Caco-2 (cell line): Measurements from ENCODE around the gene SLC28A2. TPM values are rescaled to one million over a fixed set of nuclear protein-coding genes. Genes with fewer than 3 reads are reported as not detected.

Source experiments
- Bru-seq: library from RNA; stranded (reverse); fragments of 400-500 nt; gene quantifications from one replicate; lab custom pipeline; 2021; lab: Mats Ljungman, UMichigan
- BruChase-seq, 2 experiments: library from RNA; stranded (reverse); fragments of 400-500 nt; gene quantifications; one replicate each; lab custom pipeline; 2021; lab: Mats Ljungman, UMichigan
- BruUV-seq: library from RNA; stranded (reverse); fragments of 400-500 nt; replicated peaks from 2 replicates; lab custom pipeline; 2021; lab: Mats Ljungman, UMichigan
- CTCF ChIA-PET: fragments of 300-600 bp; sonication (Branson Sonifier 250); formaldehyde crosslinking; loops from one replicate; lab custom pipeline; 2022; ENCODE audit warnings: antibody characterized with exemption; lab: Charles Lee
- POLR2A ChIA-PET: fragments of 300-600 bp; sonication (Branson Sonifier 250); formaldehyde crosslinking; loops from one replicate; lab custom pipeline; 2022; ENCODE audit warnings: antibody characterized with exemption; lab: Charles Lee
- DNase-seq, 2 experiments: peaks; one replicate each; pipeline versions ENCODE4 v3.0.0 to v3.0.0-alpha.2; 2020 to 2022
- H3K27me3 ChIP-seq: replicated peaks from 2 replicates; pipeline ENCODE4 v1.6.0; 2011; ENCODE audit warnings: low read length; ENCODE audit not compliant: control insufficient read depth, insufficient read depth
- H3K36me3 ChIP-seq: 2 replicates; pipeline ENCODE4 v1.5.1; 2011; ENCODE audit warnings: low read length; ENCODE audit not compliant: control insufficient read depth, insufficient read depth
- H3K4me1 ChIP-seq: fragments of 250-450 bp; sonication (Bioruptor Pico); 2 replicates; pipeline ENCODE4 v1.5.1; 2020; ENCODE audit warnings: mild to moderate bottlenecking
- H3K4me3 ChIP-seq: 2 replicates; pipeline ENCODE4 v1.5.1; 2011; ENCODE audit warnings: low read depth, mild to moderate bottlenecking, control low read depth, low read length
- H3K9me3 ChIP-seq: fragments of 250-450 bp; sonication (Bioruptor Pico); 2 replicates; pipeline ENCODE4 v1.5.1; 2020; ENCODE audit warnings: mild to moderate bottlenecking, moderate library complexity
- H3K27ac Mint-ChIP-seq: one replicate; pipeline ENCODE4 v1.8.0; 2022; ENCODE audit warnings: mixed read lengths; ENCODE audit not compliant: unreplicated experiment
- H3K27me3 Mint-ChIP-seq: one replicate; pipeline ENCODE4 v1.8.0; 2022; ENCODE audit warnings: mixed read lengths; ENCODE audit not compliant: insufficient read depth, unreplicated experiment
- H3K36me3 Mint-ChIP-seq: one replicate; pipeline ENCODE4 v1.8.0; 2022; ENCODE audit warnings: mild to moderate bottlenecking, mixed read lengths; ENCODE audit not compliant: insufficient read depth, unreplicated experiment
- H3K4me1 Mint-ChIP-seq: one replicate; pipeline ENCODE4 v1.8.0; 2022; ENCODE audit warnings: low read depth, mixed read lengths; ENCODE audit not compliant: unreplicated experiment
- H3K4me3 Mint-ChIP-seq: one replicate; pipeline ENCODE4 v1.8.0; 2022; ENCODE audit warnings: mild to moderate bottlenecking, moderate library complexity, mixed read lengths; ENCODE audit not compliant: unreplicated experiment
- H3K9me3 Mint-ChIP-seq: one replicate; pipeline ENCODE4 v1.8.0; 2022; ENCODE audit warnings: mixed read lengths; ENCODE audit not compliant: unreplicated experiment
- CTCF ChIP-seq, 2 experiments: fragments of 200-600 bp in 1 of 2; IDR thresholded peaks; 1 replicate in 1 of 2; 2 replicates in 1 of 2; pipeline versions ENCODE4 v1.5.1 to v1.8.0; 2011 to 2022; ENCODE audit warnings: antibody characterized with exemption in 1 of 2, control low read depth in 1 of 2, inconsistent platforms in 1 of 2, low read depth in 1 of 2, low read length in 1 of 2, mild to moderate bottlenecking in 1 of 2, moderate library complexity in 1 of 2; ENCODE audit not compliant: insufficient read depth in 1 of 2, severe bottlenecking in 1 of 2, unreplicated experiment in 1 of 2
- intact Hi-C: fragments of 100-400 bp; cut with micrococcal nuclease; formaldehyde crosslinking; loops from one replicate; pipeline ENCODE4 v1.10.0; 2022; ENCODE audit not compliant: unreplicated experiment
- long read RNA-seq: library from polyadenylated mRNA; stranded (forward); transcript quantifications from one replicate; pipeline ENCODE4 v2.0.0, GENCODE V29; 2022
- total RNA-seq: library from RNA; stranded (reverse); gene quantifications from 2 replicates; pipeline ENCODE4 v1.2.3, GENCODE V29; 2022

The SLC28A2 gene
- total RNA-seq: 0.11 and 0.14 TPM in 2 replicates
- Bru-seq, nascent RNA: percentile 20 among the genes with signal in this experiment
- BruChase-seq, experiment 1, labeled RNA remaining after a 2-hour chase: percentile 24 among the genes with signal in this experiment
- percentile 22 among the genes with signal in this experiment for BruChase-seq, experiment 2, labeled RNA remaining after a 6-hour chase
- long read RNA-seq: 0 reads

- Mint-ChIP-seq H3K9me3 (peaks cover 11% of the 10 kb centered on the region), H3K36me3 (no peaks in the 10 kb centered on the region), H3K4me3 (no peak within 1 kb of the TSS), H3K4me1 (peaks cover 6% of the 10 kb centered on the region), H3K27me3 (no peaks in the 10 kb centered on the region), H3K27ac (no peak within 1 kb of the TSS)
- peaks cover 5% of the 10 kb centered on the region; the same call in 1 of the 2 replicates for H3K9me3 ChIP-seq
- H3K4me1 ChIP-seq: 0 out of 2 replicates have a peak, but pooled peaks cover 4% of the 10 kb centered on the region
- H3K27me3 ChIP-seq: no peaks in the 10 kb centered on the region
- ChIA-PET CTCF (no interaction called here), POLR2A (no interaction called here)
- H3K36me3 ChIP-seq: no peaks in the 10 kb centered on the region
- DNase-seq: no peak
- H3K4me3 ChIP-seq: no peak within 1 kb of the TSS
- TF ChIP-seq CTCF (IDR thresholded peaks at IDR 0.05; ENCODE audit: insufficient read depth in 1 of 2, low read depth in 1 of 2, low read length in 1 of 2, severe bottlenecking in 1 of 2, unreplicated experiment in 1 of 2): no peak
- intact Hi-C loops: no loop called here
- no TSS peak for BruUV-seq
Observed at GRCh38 chr15:45251888-45252287, at the start of gene SLC28A2. Gene SLC28A2 (plus strand): TSS chr15:45252234. CDS start chr15:45253216, 982 bp downstream.

GRCh38 chr15:45203182-45203581, 48.9 kb upstream of the SLC28A2 start:
- TF ChIP-seq CTCF (IDR thresholded peaks at IDR 0.05; ENCODE audit: insufficient read depth in 1 of 2, low read depth in 1 of 2, low read length in 1 of 2, severe bottlenecking in 1 of 2, unreplicated experiment in 1 of 2): no peak
- POLR2A ChIA-PET: no interaction called here
- Histone ChIP-seq H3K27me3 (no peaks in the 10 kb centered on the region), H3K4me1 (0 out of 2 replicates have a peak, but pooled peaks cover 5% of the 10 kb centered on the region), H3K4me3 (no peak overlapping the region), H3K9me3 (no peaks in the 10 kb centered on the region), H3K36me3 (no peaks in the 10 kb centered on the region)
- intact Hi-C loops: no loop called here
- H3K27ac Mint-ChIP-seq: no peak overlapping the region
- H3K4me1 Mint-ChIP-seq: no peaks in the 10 kb centered on the region
- DNase-seq: no peak
- no peaks in the 10 kb centered on the region for H3K36me3 Mint-ChIP-seq
- H3K27me3 Mint-ChIP-seq: no peaks in the 10 kb centered on the region
- no peak overlapping the region for H3K4me3 Mint-ChIP-seq
- CTCF ChIA-PET: interaction anchor here (0.7 to 6.5 kb wide), 3 partner anchors 39 to 210 kb away, joined by 4 to 66 read pairs (median 7); a partner anchor contains a TSS
- no peaks in the 10 kb centered on the region for H3K9me3 Mint-ChIP-seq
- BruUV-seq: no TSS peak

GRCh38 chr15:45205192-45205591, 46.8 kb upstream of the SLC28A2 start:
- H3K4me1 ChIP-seq: 0 out of 2 replicates have a peak, but pooled peaks cover 5% of the 10 kb centered on the region
- no peaks in the 10 kb centered on the region for H3K9me3 ChIP-seq
- BruUV-seq: no TSS peak
- no peak overlapping the region for H3K4me3 ChIP-seq
- peak; percentile 78 to 83 for TF ChIP-seq CTCF (IDR thresholded peaks at IDR 0.05; ENCODE audit: insufficient read depth in 1 of 2, low read depth in 1 of 2, low read length in 1 of 2, severe bottlenecking in 1 of 2, unreplicated experiment in 1 of 2)
- no peaks in the 10 kb centered on the region for H3K27me3 ChIP-seq
- no peak overlapping the region for H3K27ac Mint-ChIP-seq
- no peaks in the 10 kb centered on the region for H3K36me3 ChIP-seq
- no peak overlapping the region for H3K4me3 Mint-ChIP-seq
- CTCF ChIA-PET: interaction anchor here (0.6 to 1.9 kb wide), 5 partner anchors 42 to 197 kb away, joined by 3 to 19 read pairs (median 3); a partner anchor contains a TSS
- H3K36me3 Mint-ChIP-seq: no peaks in the 10 kb centered on the region
- intact Hi-C loops: loop anchor here (1.0 kb wide), 4 partner anchors 42 to 252 kb away; no protein-coding TSS in a partner anchor
- POLR2A ChIA-PET: no interaction called here
- H3K9me3 Mint-ChIP-seq: no peaks in the 10 kb centered on the region
- DNase-seq: peak; percentile 75 to 80
- H3K4me1 Mint-ChIP-seq: no peaks in the 10 kb centered on the region
- H3K27me3 Mint-ChIP-seq: no peaks in the 10 kb centered on the region
